GM18870 (cell line): ENCODE results near the gene PUS1.

Experiments
- ATAC-seq: cut with Tn5 transposase; IDR thresholded peaks from one replicate; pipeline ENCODE4 v1.9.1; 2021; ENCODE audit warnings: moderate library complexity; ENCODE audit not compliant: unreplicated experiment

PUS1 gene

GRCh38 chr12:131902332-131903241 is 26.5 kb upstream of the PUS1 start:
- ATAC-seq = no peak

DNA sequence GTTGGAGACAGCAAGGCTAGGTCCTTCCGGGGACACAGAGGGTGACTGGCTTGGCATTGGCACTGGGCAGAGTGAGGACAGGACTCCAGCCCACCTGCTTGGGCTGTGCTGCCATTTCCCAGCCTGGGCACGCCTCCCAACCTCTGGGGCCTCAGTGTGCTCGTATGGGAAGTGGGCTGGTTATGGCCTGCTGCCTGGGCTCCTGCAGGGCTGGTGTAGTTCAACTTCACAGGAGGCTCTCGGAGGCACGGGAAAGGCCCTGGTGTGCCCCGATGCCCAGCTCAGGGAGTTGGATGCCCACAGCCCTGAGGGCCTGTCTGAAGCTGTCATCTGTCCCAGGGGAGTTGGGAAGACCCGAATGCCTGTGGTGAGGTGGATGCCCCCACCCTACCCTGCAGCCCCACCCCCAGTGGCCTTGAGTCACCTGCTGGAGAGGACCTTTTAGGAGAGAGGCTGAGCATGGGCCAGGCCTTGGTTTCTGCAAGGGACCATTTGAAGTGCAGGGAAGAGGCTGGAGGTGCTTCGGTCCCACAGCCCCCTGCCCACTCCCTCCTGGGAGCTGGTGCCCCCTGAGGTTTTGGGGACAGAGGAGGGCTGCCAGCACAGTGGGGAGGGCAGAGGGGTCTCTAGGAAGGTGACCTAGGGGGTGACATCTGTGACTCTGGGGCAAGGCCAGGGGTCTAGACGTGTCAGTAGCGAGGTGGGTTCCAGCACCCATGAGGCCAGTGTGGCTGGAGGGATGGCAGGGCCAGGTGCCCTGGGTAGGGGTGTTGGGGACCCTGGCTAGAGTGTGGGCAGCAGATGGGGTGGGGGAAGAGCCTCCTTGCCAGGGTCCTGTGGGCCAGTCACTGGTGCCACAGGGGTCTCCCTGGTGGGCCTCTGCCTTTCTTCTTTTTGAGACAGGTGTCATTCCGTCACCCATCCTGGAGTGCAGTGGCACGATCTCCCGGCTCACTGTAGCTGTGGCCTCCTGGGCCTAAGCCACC is 25.5 kb upstream of the PUS1 start:
- no peak for ATAC-seq

- no peak for ATAC-seq
These were observed 24.7 kb upstream of the PUS1 start for GRCh38 chr12:131904346-131904745.

DNA sequence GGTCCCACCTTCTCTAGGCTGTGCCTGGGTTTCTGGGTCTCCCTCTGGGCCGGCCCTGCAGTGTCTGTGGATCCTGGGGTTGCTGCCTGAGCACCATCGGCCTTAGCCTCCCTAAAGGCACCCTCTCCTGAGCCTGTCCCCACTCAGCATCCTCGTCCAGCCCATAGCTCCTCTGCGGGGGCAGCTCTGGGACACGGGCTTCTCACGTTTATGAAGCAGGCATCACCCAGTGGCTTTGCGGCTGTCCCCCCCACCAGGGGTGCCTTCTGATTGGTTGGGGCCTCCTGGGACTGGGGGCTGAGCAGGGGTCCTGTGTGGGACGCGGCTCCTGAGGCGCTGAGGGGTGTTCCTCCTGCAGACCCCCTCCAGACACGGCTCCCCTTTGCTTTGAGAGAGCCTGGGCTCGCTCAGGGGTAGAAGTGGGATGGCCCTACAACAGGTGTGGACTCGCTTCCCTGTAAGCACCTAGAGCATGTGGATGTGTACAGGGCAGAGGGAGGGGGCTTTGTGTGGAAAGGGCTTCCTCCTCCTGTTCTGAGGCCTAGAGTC is 23.9 kb upstream of the PUS1 start:
- no peak for ATAC-seq

DNA sequence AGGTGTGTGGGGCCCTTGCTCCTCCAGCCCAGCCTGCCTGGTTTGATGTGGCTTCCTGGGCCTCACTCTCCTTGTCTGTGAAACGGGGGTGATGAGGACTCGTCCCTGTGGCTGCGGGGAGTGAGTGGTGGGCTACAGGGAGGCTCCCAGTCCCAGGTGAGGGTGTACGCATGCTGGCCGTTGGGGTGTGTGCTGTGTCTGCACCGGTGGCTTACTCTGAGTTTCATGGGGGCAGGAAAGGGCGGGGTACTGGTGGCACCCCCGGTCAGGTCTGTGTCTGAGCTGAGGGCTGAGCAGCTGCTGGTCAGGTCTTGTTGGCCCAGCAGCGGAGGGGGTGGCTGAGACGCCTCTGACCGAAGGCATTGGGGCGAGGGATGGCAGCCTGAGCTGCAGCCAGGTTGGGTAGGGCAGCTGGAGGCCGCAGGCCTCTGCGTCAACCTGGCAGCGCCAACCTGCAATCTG is 23.4 kb upstream of the PUS1 start:
- ATAC-seq = no peak

GRCh38 chr12:131907379-131908091 is 21.5 kb upstream of the PUS1 start:
- ATAC-seq = no peak

DNA sequence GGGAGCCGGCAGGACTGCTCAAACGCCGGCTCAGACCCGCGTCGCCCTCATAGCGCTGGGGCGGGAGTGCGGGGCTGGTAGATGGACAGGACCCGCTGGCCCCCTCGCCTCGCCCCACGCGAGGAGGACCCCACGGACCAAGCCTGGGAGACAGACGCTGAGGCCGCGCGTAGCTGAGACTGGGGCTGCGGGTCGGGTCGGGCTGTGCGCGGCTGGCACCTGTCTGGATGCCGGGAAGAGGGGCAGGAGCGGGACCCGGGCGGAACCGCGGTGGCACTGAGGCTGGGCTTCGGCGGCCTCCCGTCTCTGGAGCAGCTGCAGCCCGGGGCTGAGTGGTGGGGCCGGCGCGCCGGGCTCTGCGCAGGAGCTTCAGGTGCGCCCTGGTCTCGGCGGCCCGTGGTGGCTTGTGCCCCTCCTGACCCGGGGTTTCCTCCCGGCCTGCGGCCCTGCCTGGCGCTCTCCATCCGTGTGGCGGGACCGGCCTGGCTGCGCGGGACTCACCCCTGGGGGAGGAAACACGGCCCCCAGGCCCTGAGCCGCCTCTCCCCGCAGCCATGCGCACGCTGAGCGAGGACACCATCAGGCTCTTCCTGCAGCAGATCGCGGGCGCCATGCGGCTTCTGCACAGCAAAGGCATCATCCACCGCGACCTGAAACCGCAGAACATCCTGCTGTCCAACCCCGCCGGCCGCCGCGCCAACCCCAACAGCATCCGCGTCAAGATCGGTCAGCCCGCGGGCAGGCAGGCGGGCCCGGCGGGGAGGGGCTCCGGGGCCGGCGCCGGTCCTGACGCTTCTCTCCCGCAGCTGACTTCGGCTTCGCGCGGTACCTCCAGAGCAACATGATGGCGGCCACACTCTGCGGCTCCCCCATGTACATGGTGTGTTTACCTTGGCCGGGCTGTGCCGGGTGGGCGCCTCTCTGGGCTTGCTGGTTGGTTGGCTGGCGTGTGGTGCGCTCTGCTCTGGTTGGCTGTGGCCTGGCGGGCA is 20.7 kb upstream of the PUS1 start:
- ATAC-seq = no peak

DNA sequence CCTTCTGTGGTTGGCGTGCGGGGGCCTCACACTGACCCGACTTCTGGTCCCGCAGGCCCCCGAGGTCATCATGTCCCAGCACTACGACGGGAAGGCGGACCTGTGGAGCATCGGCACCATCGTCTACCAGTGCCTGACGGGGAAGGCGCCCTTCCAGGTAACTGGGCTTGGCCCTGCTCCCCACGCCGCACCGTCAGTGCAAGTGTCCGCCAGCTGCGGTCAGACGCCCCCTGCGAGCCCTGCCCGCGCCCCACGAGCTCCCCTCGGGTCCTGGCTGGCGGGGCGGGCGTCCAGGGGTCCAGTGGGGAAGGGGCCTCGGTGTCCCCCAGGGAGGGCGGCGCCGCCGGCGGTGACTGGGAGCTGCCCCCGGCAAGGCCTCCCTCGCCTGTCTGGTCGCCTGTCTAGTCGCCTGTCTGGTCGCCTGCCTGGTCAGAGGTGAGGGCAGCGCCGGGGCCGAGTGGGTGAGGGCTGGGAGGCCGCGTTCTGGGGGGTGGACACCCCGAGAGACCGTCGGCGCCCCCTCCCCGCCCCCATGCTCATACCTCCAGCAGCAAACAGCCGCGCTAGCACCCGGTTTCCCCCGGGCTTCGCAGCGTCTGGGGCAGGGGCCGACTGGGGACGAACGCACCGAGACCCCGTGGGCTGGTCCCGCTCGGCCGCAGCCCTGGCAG is 19.9 kb upstream of the PUS1 start:
- no peak for ATAC-seq

GRCh38 chr12:131909752-131910219 is 19.3 kb upstream of the PUS1 start:
- ATAC-seq = no peak

- ATAC-seq = no peak
These were observed 18.6 kb upstream of the PUS1 start for GRCh38 chr12:131910302-131911027.

- no peak for ATAC-seq
These were observed 17.9 kb upstream of the PUS1 start for GRCh38 chr12:131911028-131911650.

DNA sequence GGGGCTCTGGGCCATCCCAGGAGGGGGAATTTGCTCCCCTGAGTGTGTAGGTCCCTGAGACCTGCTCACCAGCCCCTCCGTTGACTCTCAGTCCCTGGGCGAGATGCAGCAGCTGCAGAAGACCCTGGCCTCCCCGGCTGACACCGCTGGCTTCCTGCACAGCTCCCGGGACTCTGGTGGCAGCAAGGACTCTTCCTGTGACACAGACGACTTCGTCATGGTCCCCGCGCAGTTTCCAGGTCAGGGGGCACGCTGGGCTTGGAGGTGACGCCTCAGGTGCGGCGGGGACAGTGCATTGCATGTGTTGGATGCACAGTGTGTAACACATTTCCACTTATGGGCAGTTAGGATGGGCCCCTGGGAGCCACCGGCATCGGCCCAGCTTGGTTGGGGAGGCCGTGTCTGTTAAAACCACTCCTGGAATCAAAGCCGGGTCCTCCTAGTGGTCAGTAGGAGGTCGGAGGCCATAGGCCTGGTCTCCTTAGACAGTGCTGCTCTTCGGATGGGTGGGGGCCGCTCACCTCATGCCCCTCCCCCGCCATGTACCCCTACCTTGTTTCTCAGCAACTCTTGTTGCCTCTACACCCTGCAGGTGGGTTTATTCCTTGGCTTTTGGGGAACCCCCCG is 17.1 kb upstream of the PUS1 start:
- ATAC-seq = no peak

DNA sequence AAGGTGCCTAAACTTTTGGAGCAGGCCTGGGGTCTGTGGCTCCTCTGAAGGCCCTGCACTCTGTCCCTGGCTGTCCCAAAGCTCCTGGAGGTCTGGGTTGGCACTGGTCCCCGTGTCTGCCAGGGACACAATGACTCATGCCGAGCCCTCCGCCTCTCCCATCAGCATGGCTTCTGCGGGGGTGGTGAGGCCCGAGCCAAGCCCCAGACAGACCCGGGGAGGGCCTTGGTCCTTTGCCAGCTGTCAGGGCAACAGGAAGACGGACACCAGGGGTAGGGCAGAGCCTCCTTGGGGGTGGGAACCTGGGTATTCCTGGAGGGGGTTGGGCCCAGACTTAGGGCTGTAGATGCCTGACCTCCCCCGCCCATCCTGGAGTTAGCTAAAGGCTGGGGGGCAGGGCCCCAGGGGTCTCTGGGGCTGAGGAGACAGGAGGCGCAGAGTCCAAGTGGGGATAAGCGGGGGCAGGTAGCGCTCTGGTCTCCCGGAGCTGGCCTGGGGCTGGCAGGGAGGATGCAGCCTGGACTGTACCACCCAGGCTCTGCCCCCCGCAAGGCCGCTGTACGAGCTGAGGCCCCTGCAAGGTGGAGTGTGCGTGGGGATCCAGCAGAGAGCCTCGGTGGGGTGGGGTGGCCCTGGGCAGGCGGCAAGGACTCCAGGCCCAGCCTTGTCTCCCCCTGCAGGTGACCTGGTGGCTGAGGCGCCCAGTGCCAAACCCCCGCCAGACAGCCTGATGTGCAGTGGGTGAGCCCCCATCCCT is 16.4 kb upstream of the PUS1 start:
- ATAC-seq = no peak

DNA sequence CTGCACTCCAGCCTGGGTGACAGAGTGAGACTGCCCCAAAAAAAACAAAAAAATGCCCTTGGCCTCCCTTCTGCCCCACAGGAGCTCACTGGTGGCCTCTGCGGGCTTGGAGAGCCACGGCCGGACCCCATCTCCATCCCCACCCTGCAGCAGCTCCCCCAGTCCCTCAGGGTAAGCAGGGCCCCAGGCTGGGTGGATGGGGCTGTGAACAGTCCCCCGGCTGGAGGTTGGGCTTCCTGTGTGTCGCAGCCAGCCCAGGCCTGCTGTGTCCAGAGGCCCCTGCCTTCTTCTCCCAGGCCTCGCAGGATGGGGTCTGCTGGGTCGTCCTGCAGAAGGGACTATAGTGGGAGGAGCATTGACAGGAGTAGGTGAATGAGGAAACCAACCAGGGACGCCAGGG is 15.4 kb upstream of the PUS1 start:
- no peak for ATAC-seq

DNA sequence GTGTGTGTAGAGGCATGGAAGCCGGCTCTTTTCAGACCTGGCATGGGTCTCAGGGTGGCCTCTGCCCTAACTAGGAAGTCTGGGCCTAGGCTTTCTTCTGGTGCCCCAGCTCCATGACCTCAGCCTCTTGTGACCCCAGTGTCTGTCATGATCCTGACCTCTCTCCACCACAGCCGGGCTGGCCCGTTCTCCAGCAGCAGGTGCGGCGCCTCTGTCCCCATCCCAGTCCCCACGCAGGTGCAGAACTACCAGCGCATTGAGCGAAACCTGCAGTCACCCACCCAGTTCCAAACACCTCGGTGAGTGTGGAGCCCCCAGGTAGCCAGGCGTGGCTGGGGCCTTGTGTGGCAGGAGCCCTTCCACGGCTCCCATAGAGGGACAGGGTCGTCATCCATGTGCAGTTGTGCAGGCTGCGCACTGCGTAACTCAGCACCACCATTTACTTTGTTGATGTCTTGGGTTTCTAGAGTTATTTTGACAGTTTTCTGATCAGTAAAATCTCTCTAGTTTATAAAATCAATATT is 14.8 kb upstream of the PUS1 start:
- ATAC-seq = no peak

GRCh38 chr12:131915000-131915689 is 13.9 kb upstream of the PUS1 start:
- no peak for ATAC-seq
